ENCODE data around the gene PPP1R1C. TPM values are rescaled to one million over a fixed set of nuclear protein-coding genes. Genes with fewer than 3 reads are reported as not detected.

PPP1R1C gene
- total RNA-seq, 4 donors from 2014 or later, result 0.96 to 4.3 TPM; not detected in 2

DNA sequence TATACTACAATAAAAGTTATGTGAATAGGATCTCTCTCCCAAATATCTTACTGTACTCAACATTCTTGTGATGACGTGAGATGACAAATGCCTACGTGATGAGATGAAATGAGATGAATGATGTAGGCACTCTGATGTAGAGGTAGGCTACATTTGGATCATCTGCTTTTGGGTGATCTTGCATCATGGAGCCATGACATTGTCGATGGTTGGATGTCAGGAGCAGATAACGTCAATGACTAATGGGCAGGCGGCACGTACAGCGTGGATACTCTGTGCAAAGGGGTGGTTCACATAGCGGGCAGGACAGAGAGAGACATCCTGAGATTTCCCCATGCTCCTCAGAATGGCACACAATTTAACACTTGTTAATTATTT is 40.8 kb upstream of the PPP1R1C start:
- H3K4me1 ChIP-seq, result no peaks in the 10 kb centered on the region
- no peak for DNase-seq
- no peak overlapping the region for H3K4me3 ChIP-seq
- no peaks in the 10 kb centered on the region for H3K36me3 ChIP-seq
- 95 to 96% methylated on average over 8 of the region's 8 CpGs for WGBS, 2 donors (ENCODE audit: low coverage in 1 of 2)
- no peaks in the 10 kb centered on the region for H3K27me3 ChIP-seq
- H3K9me3 ChIP-seq, result no peaks in the 10 kb centered on the region
- in situ Hi-C loops (cut with MboI; ENCODE audit: low pct_ligation_motif_present in 1 of 4, low pct_unique_long_range_greater_than_20kb in 1 of 4, low sequenced_read_pairs in 3 of 4), result no loop called here
- TF ChIP-seq, protein P1, sequence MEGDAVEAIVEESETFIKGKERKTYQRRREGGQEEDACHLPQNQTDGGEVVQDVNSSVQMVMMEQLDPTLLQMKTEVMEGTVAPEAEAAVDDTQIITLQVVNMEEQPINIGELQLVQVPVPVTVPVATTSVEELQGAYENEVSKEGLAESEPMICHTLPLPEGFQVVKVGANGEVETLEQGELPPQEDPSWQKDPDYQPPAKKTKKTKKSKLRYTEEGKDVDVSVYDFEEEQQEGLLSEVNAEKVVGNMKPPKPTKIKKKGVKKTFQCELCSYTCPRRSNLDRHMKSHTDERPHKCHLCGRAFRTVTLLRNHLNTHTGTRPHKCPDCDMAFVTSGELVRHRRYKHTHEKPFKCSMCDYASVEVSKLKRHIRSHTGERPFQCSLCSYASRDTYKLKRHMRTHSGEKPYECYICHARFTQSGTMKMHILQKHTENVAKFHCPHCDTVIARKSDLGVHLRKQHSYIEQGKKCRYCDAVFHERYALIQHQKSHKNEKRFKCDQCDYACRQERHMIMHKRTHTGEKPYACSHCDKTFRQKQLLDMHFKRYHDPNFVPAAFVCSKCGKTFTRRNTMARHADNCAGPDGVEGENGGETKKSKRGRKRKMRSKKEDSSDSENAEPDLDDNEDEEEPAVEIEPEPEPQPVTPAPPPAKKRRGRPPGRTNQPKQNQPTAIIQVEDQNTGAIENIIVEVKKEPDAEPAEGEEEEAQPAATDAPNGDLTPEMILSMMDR (IDR thresholded peaks at IDR 0.05), result no peak
- TF ChIP-seq POLR2AphosphoS5 (IDR thresholded peaks at IDR 0.05), result no peak
- TF ChIP-seq EP300 (IDR thresholded peaks at IDR 0.05; ENCODE audit: low read depth), result no peak
- no peak for TF ChIP-seq POLR2A (IDR thresholded peaks at IDR 0.05)
- intact Hi-C loops (cut with DNase I; ENCODE audit: low total_unique reads), result no loop called here
- no peak overlapping the region for H3K27ac ChIP-seq

DNA sequence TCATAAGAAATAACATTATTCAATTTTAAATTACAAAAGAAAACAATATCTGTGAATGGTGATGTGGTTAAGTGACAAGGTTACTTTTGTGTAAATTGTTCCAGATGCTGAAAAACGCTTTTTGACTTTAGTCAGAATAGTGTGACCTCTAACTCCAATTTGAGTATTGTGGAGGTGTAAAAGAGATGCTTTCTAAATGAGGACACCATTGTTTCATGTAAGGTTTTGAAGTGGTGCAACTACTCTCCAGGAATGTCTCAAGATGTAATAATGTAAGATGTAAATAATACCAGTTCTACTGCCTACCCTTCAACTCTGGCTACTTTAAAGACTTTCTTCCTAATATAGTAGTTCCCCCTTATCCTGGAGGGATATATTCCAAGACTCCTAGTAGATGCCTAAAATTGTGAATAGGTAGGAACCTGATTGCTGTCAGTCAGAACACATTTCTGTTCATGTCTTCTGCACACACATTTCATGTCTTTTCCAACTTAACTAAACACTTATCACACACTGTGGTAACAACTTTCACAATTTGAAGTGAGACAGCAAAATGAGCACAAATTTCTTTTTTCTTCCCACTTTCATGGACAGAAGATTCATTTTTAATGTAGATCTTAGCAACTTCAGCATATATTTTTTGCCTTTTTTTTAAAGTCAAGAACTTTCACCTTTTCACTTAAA is 39.1 kb upstream of the PPP1R1C start:
- TF ChIP-seq POLR2A (IDR thresholded peaks at IDR 0.05) (no peak), EP300 (IDR thresholded peaks at IDR 0.05; ENCODE audit: low read depth) (no peak)
- TF ChIP-seq, protein P1 (IDR thresholded peaks at IDR 0.05), result no peak
- H3K27me3 ChIP-seq, result no peaks in the 10 kb centered on the region
- in situ Hi-C loops (cut with MboI; ENCODE audit: low pct_ligation_motif_present in 1 of 4, low pct_unique_long_range_greater_than_20kb in 1 of 4, low sequenced_read_pairs in 3 of 4) (no loop called here), intact Hi-C loops (cut with DNase I; ENCODE audit: low total_unique reads) (no loop called here)
- 70 to 89% methylated on average over 1 of the region's 1 CpG for WGBS, 2 donors (ENCODE audit: low coverage in 1 of 2)
- DNase-seq, result no peak
- no peaks in the 10 kb centered on the region for H3K9me3 ChIP-seq
- no peaks in the 10 kb centered on the region for H3K4me1 ChIP-seq
- no peak overlapping the region for H3K4me3 ChIP-seq
- H3K36me3 ChIP-seq, result no peaks in the 10 kb centered on the region
- no peak overlapping the region for H3K27ac ChIP-seq

DNA sequence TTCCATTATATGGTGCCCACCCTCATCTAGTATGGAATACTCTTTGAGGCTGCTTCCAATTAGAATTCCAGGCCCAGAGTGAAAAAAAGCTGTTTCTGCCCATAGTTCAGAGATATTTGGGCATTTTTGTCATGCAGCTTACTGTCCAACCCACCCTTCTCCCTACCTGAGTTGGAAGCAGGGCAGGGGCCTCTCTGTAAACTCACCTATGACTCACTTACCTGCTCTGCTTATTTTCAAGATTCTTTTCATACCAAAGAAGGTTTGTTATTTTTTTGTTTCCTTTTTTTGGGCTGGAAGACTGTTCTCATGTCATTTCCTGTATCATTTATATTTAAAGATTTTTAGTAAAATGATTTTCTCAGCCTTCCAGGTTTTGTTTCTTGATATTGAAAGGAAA is 38.4 kb upstream of the PPP1R1C start:
- Histone ChIP-seq H3K4me3 (no peak overlapping the region), H3K27ac (no peak overlapping the region), H3K9me3 (no peaks in the 10 kb centered on the region), H3K36me3 (no peaks in the 10 kb centered on the region), H3K4me1 (no peaks in the 10 kb centered on the region), H3K27me3 (no peaks in the 10 kb centered on the region)
- TF ChIP-seq, protein P1 (IDR thresholded peaks at IDR 0.05), result no peak
- no peak for TF ChIP-seq POLR2AphosphoS5 (IDR thresholded peaks at IDR 0.05)
- no peak for TF ChIP-seq EP300 (IDR thresholded peaks at IDR 0.05; ENCODE audit: low read depth)
- no peak for TF ChIP-seq POLR2A (IDR thresholded peaks at IDR 0.05)
- no peak for DNase-seq
- intact Hi-C loops (cut with DNase I; ENCODE audit: low total_unique reads), result no loop called here
- in situ Hi-C loops (cut with MboI; ENCODE audit: low pct_ligation_motif_present in 1 of 4, low pct_unique_long_range_greater_than_20kb in 1 of 4, low sequenced_read_pairs in 3 of 4), result no loop called here

DNA sequence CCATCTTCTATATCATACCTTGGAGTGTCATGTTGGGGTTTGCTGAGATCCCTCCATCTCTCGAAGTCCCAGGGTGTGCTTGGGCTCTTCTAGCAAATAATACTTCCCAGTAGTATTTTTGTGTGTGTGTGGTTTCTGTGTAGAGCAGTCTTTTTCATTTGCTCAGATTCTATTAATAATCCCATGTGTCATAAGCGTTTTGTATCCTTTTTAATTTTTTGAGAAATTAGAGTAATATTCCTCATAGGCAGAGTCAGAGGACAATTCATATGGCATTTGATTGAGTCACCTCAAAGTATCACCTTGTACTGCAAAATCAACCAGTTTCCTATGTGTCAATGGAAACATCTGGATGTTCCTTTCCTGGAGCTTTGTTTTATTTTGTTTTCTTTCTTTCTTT is 37.4 kb upstream of the PPP1R1C start:
- H3K9me3 ChIP-seq, result no peaks in the 10 kb centered on the region

More for the DNA sequence above, 37.4 kb upstream of the PPP1R1C start:
- Histone ChIP-seq H3K27me3 (no peaks in the 10 kb centered on the region), H3K27ac (no peak overlapping the region), H3K36me3 (no peaks in the 10 kb centered on the region), H3K4me3 (no peak overlapping the region), H3K4me1 (no peaks in the 10 kb centered on the region)
- intact Hi-C loops (cut with DNase I; ENCODE audit: low total_unique reads) (no loop called here), in situ Hi-C loops (cut with MboI; ENCODE audit: low pct_ligation_motif_present in 1 of 4, low pct_unique_long_range_greater_than_20kb in 1 of 4, low sequenced_read_pairs in 3 of 4) (no loop called here)
- TF ChIP-seq, protein P1 (IDR thresholded peaks at IDR 0.05), result no peak
- no peak for TF ChIP-seq POLR2AphosphoS5 (IDR thresholded peaks at IDR 0.05)
- TF ChIP-seq POLR2A (IDR thresholded peaks at IDR 0.05), result no peak
- TF ChIP-seq EP300 (IDR thresholded peaks at IDR 0.05; ENCODE audit: low read depth), result no peak
- DNase-seq, result no peak
- 84 to 87% methylated on average over 2 of the region's 2 CpGs for WGBS, 2 donors (ENCODE audit: low coverage in 1 of 2)

Measured in transverse colon (tissue), 4 donors.